NCI-H460 (cell line): Measurements from ENCODE around the gene LSP1. TPM values are rescaled to one million over a fixed set of nuclear protein-coding genes. Genes with fewer than 3 reads are reported as not detected.

ENCODE experiments used
- DNase-seq: peaks from one replicate; pipeline ENCODE4 v3.0.0-alpha.2; 2016; ENCODE audit warnings: low read depth; ENCODE audit errors: extremely low read depth
- total RNA-seq: library from RNA; depleted of rRNA; stranded (reverse); fragments of >200 nt; shearing (Covaris generic); gene quantifications from 2 replicates; pipeline ENCODE4 v1.2.3, GENCODE V29; 2014

LSP1 gene
- total RNA-seq, 1 experiment from 2014 or later, result not detected

DNA sequence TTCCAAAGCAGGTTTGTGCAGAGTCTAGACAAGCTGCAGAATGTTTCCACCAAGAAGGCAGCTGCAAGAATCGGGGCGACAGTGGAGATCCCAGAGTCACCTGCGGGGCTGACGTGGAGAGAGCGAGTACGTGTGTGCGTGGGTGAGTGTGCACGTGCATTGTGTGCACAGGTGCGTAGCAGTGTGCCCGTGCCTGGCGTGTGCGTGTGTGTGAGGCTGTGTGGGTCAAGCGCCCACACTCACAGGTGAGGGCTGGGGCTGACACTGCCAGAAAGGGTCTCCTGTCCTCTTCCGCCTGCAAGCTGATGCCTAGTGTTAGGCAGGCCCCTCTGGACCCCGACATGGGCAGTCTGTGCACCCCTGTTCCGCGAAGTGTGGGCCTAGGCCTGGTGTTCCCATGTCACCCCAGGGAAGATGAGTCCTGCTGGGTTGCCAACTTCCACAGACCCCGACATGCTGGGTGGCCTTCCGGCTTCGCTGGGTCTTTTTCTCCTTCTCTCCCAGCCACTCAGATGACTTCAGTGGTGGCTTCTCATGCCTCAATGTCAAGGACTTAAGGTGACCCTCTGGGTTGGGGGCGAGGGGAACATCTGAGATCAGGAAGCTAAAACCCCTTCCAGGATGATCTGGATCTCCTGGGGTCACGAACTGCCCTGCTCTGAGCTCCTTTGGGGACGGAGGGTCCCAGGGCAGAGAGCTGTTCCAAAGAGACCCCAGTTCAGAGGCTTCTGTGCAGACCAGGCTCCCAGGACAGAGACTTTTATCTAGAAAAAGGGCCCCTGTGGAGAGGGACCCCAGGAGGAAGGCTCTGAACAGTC lies 28.5 kb upstream of the LSP1 start:
- DNase-seq, result no peak

DNA sequence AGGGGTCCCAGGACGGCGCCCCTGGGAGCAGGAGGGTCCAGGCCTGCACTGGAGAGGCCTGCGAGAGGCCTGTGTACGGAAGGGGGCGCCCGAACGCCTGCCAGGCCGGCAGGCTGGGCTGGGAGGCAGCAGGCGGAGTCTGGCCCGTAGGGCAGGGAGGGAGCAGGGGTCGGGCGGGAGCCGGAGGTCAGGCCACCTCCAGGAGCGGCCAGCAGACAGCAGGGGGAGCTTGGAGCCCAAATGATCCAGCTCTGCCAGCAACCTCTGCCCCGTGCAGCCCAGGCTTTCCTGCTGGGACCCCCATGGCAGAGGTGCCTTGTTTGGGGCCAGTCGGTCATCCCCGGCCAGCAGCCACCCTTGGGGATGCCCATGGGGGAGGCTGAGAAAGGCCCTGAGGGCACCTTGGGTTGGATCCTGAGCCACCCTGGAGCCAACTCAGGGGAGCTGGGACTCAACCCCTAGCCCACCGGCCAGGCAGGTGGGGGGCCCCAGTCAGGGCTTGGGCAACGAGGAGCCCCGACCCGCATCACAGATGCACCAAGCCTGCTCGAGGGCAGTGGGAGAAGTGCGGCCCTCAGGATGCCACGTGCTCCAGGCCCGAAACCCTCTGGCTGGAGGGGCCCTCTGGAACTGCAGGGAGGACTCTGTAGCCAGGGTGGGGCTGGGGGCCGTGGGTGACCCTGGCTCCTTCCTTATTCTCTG lies 27.7 kb upstream of the LSP1 start:
- DNase-seq, result peak; percentile 24

DNA sequence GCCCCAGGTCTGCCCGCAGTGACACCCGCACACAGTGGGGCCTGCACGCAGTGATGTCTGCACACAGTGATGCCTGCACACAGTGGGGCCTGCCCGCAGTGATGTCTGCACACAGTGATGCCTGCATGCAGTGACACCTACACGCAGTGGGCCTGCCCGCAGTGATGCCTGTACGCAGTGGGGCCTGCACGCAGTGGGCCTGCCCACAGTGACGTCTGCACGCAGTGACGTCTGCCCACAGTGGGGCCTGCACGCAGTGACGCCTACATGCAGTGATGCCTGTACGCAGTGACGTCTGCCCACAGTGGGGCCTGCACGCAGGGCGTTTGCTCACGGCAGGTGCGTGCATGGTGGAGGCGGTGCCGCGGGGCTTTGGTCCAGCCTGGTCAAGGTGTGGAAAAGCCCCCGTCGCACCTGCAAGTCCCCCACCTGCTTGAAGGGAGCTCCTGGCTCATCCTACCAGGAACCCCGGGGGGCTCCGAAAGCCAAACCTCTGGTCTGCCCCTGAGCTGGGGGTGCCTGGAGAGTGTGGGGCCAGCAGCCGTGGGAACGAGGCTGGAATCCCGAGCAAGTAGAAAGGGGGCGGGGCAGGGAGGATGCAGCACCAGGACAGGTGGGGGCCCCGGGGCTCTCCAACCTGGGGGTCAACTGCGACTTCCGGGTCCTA lies 27.0 kb upstream of the LSP1 start:
- no peak for DNase-seq

DNA sequence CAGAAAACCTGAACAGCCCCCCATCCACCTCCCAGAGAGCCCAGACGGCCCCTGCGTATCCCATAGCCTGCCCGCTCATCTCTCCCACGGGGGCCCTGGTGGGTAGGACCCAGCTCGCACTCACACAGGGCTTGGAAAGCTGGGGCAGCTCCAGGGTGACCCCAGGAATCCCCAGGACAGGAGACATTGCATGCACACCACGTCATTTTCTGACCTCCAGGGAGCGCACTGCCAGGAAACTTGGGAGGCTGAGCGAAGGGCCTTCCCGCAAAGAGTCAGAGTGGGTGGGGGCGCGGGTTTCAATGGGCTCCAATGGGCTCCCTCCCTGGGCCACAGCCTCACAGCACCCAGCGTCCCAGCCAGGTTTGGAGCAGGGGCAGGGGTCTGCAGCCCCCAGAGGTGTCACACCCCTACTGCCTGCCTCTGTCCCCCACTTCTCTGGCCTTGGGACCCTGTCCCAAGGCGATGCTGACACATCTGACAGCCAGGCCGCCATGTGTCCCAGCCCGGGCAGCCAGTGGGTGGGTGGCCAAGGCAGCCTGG lies 26.3 kb upstream of the LSP1 start:
- DNase-seq, result peak; percentile 26

DNA sequence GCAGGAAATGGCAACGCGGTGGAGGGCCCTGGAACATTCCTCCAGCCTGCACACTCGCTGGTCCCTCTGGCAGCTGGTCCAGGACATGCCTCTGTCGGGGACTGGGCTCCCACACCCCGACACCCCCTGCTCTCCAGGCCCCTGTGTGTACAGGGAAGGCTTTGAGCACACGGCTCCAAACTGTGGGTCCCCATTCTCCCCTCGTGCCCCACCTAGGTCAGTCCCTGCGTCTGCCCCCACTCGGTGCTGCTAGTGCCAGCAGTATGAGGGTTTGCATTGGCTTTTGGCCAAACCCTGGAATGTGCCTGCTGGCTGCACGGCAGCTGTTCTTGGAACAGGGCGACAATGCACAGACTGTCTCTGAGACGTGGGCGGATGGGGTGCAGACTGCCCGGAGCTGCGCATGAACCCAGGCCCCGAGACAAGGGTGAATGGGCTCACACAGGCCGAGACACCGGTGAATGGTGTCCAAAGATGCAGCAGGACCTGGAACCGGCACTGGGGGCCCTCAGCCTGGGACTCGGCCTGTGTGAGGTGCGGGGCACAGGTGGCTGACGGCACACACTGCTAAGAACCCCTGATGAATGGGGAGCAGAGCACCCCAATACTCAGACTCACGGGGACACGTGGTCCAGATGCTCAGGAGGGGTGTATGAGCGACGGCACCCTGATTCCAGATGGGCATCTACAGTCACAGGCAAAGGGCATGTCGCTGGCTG lies 25.6 kb upstream of the LSP1 start:
- DNase-seq, result no peak

DNA sequence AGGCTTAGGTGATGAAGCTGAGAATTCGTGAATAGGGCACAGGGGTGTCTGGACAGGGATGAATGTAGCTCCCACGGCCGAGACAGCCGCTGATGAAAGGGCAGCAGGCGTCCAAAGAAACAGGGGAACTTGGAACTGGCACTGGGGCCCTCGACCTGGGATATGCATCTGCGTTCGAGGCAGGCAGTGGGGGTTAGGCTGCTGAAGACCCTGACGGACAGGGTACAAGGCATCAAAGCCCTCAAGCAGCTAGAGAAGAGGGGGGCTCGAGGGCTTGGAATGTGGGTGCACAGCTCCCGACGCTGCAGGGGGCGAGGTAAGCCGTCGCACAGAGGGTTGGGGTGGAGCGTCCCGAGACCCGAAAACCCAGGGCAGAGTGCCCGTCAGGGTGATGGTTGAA lies 25.0 kb upstream of the LSP1 start:
- no peak for DNase-seq

DNA sequence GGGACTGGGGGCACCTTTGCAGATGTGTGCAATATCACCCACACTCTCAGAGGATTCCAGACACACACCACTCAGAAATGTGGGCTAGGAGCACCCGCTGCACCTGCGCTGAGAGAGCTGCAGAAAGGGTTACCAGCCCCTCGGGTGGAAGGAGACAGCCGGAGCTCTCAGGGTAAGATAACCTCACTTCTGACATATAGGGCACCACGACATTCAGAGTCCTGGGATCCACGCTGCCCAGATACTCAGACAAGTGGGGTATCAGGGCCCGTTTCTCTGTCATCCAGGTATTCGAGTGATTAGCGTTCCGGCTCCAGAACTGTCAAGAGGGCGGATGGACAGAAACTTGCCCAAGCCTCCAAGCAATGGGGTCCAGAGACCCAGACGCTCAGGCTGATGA lies 24.3 kb upstream of the LSP1 start:
- DNase-seq, result no peak

DNA sequence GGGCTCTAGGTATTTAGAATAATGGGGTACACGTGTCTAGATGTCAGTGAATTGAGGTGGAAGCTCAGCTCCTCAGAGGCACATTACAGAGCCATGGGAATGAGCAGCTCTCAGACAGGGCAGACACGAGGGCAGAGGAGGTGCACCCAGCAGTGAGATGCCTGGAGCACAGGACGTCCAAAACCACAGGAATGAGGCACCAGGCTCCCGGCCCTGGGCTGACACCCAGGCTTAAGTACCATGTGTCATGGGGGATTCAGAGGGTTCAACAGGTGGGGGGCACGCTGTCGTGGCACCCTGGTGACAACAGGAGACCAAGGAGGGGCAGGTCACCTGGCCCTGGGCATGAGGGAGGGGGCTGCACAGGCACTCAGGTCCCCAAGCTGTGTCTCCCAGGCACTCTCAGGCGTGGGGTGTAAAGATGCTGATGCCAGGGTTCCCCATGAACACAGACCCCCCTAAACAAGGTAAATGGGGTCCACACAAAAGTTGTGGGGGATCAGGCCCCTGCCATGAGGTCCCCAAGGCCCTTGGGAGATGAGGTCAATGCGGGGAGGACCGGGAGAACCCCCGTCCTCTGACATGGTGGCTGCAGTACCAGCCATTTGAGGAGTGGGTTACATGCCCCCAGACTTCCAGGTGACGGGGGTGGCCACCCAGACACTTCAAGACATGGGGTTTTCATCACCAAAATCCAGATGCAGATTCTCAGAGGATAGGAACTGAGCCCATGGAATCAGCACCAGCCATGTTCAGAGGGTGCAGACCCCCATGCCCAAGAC lies 23.7 kb upstream of the LSP1 start:
- no peak for DNase-seq

DNA sequence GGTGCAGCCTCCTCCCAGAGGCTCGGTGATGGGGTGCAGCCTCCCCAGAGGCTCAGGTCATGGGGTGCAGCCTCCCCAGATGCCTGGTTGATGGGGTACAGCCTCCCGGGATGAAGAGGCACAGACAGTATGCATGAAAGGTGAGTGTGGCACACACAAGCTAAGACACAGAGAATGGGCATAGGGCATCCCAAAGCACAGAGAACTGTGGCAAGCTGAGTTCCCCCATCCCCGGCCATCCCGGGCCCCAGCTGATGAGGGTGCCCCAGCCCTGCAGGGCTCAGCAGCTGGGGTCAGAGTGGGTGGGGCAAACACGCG lies 22.9 kb upstream of the LSP1 start:
- no peak for DNase-seq

DNA sequence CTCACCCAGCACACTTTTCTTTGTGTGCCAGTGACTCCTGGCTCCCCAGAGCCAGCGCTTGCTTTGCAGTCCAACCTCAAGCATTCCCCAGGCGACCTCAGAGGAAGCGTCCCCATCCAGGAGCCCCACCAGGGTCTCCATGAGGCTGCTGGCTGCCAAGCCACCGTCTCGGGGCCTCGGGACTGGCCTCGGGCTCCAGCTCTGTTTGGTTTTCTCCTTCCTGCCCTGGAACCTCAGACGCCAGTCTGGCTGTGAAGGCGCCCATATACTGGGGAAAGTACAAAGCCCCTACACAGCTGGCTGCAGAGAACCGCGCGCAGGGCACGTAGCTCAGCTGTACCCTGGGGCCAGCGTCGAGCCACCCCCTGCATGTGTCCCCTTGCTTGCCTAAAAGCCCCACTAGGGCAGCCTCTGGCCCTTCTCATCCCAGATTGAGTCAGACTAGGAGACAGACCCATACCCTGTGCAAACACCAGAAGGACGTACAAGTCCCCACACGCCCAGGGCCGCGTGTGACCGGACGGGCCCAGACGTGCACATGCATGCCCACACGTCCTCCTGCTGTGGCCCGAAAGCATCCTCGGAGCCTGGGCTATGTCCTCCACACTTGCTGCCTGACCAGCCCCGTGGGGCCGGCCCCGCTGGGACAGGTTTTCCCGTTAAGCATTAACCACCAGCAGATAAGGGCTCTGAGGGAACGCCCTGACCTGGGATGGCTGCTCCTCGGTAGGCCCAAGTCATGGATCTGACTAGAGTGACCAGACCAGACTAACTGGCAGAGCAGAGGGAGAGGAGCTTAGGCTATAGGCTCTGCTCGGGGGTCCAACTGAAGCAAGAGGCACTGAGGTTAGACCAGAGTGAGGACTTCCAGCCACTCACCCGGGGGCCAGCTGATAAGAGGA lies 22.3 kb upstream of the LSP1 start:
- no peak for DNase-seq

DNA sequence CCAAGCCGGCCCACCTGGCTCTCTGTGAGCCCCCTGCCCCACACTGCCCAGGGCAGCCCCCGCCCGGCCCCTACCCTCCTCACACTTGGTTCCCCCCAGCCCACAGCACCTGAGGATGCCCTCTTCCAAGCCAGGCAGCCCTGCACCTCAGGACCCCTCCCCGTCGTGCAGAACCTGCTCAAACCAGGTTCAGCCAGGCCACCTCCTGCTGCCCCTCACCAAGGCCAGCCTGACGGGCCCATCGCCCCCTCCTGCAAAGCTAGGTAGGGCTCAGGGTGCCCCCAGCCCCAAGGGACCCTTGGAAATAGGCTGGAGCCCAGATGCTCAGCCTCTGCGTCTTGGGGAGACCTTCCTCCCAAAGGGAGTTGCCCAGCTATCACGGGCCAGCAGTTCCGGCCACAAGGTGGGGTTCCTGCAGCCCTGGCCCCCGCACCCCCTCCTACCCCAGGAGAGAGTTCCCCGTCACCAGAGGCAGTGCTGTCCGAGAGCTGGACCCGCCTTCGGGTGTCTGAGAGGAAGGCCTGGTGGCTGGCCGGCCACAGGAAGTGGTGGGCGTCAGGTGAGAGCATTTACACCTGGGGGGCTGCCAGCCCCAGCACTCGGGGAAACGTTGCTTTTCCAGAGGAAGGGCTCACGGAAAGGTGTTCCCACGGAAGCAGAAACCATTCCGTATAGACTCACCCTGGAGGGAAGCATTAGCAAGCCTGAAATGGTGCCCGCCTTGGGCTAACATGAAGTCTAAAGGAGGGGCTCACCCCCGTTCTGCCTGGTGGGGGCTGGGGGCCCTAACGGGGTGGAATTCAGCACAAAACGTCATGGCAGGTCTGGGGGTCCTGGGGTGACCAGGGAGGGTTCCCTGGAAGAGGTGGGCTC lies 21.3 kb upstream of the LSP1 start:
- DNase-seq, result no peak

DNA sequence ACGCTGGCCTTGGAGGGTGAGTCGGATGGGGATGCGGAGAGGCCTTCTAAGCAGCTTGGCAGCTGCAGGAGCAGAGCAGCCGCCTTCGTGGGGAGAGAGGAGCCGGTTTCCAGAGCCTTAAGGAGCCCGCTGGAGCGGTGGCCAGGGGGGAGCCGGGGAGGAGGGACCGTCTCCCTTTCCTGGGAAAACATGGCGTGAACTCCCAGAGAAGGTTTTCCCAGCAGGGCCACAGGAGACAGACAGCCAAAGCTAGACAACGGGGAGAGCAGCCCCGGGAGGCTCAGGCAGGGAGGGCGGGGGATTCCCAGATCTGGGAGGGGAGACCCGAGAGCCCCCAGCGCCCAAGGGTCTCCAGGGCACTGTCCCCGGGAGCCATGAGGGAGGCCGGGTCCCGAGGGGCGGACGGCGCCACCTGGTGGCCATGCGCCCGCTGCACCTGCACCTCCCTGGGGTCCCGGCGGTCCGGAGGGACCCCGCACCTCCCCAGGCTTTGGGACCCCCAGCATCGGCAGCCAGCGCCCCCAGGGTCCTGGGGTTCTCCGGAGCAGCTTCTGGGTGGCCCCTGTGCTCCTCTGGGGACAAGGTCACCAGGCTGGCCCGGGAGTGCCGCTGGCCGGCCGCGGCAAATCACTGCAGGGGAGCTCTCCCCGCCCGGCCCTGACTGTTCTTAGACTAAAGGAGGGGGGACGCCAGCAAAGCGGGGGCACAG lies 20.5 kb upstream of the LSP1 start:
- peak; percentile 15 for DNase-seq

DNA sequence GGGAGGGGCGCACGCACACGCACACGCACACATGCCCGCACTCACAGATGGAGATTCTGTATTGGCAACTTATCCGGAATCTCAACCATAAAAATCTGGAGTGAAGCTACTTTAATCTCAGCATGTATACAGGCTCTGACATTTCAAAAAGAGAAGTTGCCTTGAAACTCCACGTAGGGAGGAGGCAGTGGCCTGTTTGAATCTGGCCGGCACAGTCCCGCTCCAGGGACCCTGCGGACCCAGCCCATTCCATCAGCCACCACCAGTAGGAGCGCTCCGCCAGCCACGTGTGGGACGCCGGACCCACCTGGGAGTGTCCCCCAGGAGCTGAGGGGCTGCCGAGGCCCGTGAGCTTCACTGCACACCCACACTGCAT lies 20.0 kb upstream of the LSP1 start:
- no peak for DNase-seq

DNA sequence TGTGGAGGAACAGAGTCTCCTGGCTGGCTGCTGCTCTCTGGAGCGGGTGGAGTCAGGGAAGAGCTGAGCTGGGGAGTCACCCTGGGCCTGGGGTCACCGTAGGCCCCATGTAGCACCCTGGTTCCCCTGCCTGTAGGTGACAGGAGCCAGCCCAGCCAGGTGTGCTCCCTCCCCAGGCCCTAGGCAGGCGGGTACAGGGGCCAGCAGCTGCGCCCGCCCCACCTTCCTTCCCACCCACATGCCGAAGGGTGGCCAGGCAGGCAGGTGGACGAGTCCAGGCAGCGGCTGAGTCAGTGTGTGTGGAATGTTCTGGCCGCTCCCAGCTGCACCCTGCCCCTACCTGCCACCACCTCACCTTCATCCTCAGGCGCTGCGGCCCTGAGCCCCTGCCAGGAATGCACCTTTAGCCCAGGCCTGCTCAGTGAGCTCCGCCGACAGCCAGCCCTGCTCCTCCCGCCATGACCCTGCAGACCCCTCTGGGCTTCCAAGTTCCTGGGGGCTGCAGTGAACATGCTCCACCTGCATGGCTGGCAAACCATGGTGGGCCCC lies 18.7 kb upstream of the LSP1 start:
- DNase-seq, result no peak

DNA sequence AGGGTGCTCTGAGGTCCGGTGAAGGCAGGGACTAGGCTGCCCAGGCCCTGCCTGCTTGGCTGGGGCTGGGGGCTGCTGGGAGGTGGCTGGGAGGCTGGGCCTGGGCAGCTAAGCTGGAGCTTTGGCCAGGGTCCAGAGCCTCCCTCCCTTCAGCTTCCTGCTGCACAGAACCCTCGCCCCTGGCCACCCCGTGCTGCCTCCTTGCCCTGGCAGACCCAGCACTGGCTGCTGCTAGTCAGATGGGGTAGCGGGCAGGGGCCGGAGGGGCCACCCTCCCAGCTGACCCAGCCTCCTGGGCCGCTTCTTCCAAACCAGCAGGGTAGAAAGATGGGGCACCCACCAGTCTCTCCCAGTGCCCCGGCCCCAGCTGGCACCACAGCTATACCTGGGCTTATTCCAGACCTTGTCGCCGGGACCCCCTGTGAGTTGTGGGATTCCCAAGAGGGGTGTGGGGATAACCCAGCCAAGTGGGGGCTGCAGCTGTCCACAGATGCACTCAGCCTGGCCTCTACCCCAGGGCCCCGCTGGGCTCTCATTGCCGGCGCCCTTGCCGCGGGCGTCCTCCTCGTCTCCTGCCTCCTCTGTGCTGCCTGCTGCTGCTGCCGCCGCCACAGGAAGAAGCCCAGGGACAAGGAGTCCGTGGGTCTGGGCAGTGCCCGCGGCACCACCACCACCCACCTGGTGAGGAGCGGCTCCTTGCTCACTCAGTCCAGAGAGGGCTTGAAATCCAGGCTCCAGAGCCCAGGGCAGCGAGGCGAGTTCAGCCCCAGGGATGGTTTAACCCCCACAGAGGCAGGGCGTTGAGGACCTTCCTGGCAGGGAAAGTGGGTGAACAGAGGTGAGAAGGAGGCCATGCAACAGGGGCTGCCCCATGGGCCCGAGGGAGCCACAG lies 17.9 kb upstream of the LSP1 start, which contains the start of gene SYT8:
Gene SYT8, plus strand, starts transcription at position 212 of the 892 bp plus-strand sequence. Its CDS starts 116 bp downstream, at position 328.
- no peak for DNase-seq

DNA sequence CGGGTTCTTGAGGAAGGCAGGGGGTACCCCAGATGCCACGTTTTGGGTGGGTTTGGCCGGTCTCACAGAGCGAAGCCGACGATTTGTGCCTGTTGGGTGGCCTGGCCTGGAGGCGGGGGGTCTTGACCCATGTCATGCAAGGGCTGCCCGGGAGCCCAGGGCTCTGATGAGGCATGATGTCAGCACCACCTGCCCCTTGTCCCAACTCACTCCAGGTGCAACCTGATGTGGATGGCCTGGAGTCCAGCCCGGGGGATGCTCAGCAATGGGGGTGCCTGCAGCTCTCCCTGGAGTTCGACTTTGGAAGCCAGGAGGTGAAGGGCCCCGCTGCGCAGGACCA lies 17.2 kb upstream of the LSP1 start:
- DNase-seq, result no peak
